SU-DHL-6 (cell line): Measurements from ENCODE around the gene DLG4.

ENCODE experiments used
- H2AFZ ChIP-seq: fragments of 200-600 bp; sonication (generic); 2 replicates; pipeline ENCODE4 v1.6.1; 2014; ENCODE audit warnings: low read depth, mild to moderate bottlenecking, moderate library complexity, mixed read lengths, antibody characterized with exemption, low read length; ENCODE audit not compliant: severe bottlenecking
- H3F3A ChIP-seq: fragments of 200-600 bp; shearing (Covaris generic); 2 replicates; pipeline ENCODE4 v1.6.0; 2016; ENCODE audit warnings: antibody characterized with exemption, mild to moderate bottlenecking; ENCODE audit not compliant: insufficient read depth
- H3K27ac ChIP-seq: fragments of 200-600 bp; sonication (generic); 2 replicates; pipeline ENCODE4 v1.5.1; 2016; ENCODE audit warnings: low read depth, mild to moderate bottlenecking, low read length, moderate library complexity, mixed read lengths
- H3K27me3 ChIP-seq: fragments of 200-600 bp; sonication (generic), shearing (Covaris generic); 2 replicates; pipeline ENCODE4 v1.6.0; 2014; ENCODE audit warnings: mild to moderate bottlenecking, low read length
- H3K36me3 ChIP-seq: fragments of 200-600 bp; sonication (generic); 2 replicates; pipeline ENCODE4 v1.6.1; 2014; ENCODE audit warnings: mild to moderate bottlenecking, low read length, mixed read lengths
- H3K4me2 ChIP-seq: fragments of 300-600, 200-600 bp; shearing (Covaris generic), sonication (generic); 2 replicates; pipeline ENCODE4 v1.6.0; 2014; ENCODE audit warnings: low read length, low read depth, mild to moderate bottlenecking; ENCODE audit not compliant: poor library complexity, severe bottlenecking
- H3K4me3 ChIP-seq: fragments of 200-600 bp; sonication (generic); 2 replicates; pipeline ENCODE4 v1.5.1; 2014; ENCODE audit warnings: antibody characterized with exemption, low read length, mild to moderate bottlenecking, mixed read lengths; ENCODE audit not compliant: insufficient read depth, poor library complexity, severe bottlenecking
- H3K79me2 ChIP-seq: fragments of 200-600 bp; sonication (generic); 2 replicates; pipeline ENCODE4 v1.6.1; 2014; ENCODE audit warnings: mild to moderate bottlenecking, low read length, moderate library complexity; ENCODE audit not compliant: insufficient read depth
- H3K9ac ChIP-seq: fragments of 200-600 bp; sonication (generic); 2 replicates; pipeline ENCODE4 v1.7.0; 2014; ENCODE audit warnings: mild to moderate bottlenecking, low read length
- H3K9me2 ChIP-seq: fragments of 200-600 bp; sonication (generic); replicated peaks from 2 replicates; pipeline ENCODE4 v1.6.1; 2014; ENCODE audit warnings: low read length; ENCODE audit not compliant: insufficient read depth
- H3K9me3 ChIP-seq: fragments of 200-600 bp; sonication (generic); 2 replicates; pipeline ENCODE4 v1.6.1; 2014; ENCODE audit warnings: low read length, mixed read lengths; ENCODE audit not compliant: insufficient read depth
- H4K20me1 ChIP-seq: fragments of 200-600 bp; sonication (generic); 2 replicates; pipeline ENCODE4 v1.6.1; 2014; ENCODE audit warnings: low read depth, mild to moderate bottlenecking, antibody characterized with exemption, low read length, moderate library complexity, mixed read lengths
- EZH2phosphoT487 ChIP-seq: fragments of 200-600 bp; sonication (generic), shearing (Covaris generic); conservative IDR thresholded peaks from 2 replicates; pipeline ENCODE4 v1.6.1; 2018; ENCODE audit warnings: mild to moderate bottlenecking, antibody characterized with exemption, low read length, moderate library complexity, mixed read lengths
- TF ChIP-seq, protein P1 (sequence below): fragments of 200-600 bp; sonication (generic); IDR thresholded peaks from one replicate; pipeline ENCODE4 v1.5.1; 2017; ENCODE audit warnings: antibody characterized with exemption, mild to moderate bottlenecking, low read length, moderate library complexity; ENCODE audit not compliant: insufficient read depth, poor library complexity, severe bottlenecking

DLG4 gene

DNA sequence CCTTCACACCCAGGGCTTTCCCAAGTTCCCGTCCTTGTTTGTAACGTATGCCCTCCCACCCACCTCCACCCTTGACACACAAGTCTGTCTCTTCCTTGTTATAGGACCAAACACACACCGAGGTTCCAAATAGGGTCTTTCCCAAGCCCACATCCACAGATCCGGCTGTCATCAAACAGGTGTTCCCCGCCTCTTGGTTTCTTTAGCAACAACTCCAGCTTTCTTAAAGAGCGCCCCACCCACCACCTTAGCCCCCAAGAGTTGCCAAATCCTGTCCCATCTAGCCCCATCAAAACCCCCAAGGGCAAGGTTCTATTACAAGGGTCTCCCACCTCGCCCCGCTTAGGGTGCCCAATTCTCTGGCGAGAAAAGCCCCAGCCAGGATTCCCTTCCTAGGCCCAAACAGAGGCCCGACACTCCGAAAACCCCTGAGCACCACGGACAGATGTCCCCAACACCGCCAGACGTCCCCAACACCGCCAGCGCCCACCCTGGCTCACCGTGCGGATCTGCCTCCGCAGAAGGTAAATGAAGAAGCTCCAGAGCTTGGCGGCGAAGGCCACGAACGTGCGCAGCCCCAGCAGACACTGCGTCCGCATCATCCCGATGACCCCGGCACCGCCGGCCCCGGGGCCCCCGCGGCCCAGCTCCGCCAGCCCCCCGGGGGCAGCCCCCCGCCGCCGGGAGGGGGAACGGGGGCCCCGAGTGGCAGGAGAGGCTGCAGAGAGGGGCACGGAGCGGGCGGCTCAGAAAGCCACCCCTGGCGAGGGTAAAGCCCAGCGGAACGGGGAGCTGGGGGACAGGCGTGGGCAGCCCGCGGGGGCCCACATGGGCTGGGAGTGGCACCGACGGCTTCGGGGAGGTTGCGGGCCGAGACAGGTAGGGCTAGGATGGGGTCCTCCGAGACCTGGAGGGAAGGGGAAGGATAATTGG lies 31.3 kb upstream of the DLG4 start:
- Histone ChIP-seq H3K27ac (peak overlapping the region; percentile 76), H2AFZ (no peak overlapping the region), H3F3A (peaks cover 6% of the 10 kb centered on the region), H3K4me2 (peak overlapping the region; percentile 77), H3K27me3 (no peaks in the 10 kb centered on the region), H3K79me2 (peaks cover 63% of the 10 kb centered on the region), H4K20me1 (no peaks in the 10 kb centered on the region), H3K9me3 (no peaks in the 10 kb centered on the region), H3K4me3 (peak overlapping the region; percentile 90), H3K9ac (peak overlapping the region; percentile 99), H3K9me2 (no peaks in the 10 kb centered on the region), H3K36me3 (peaks cover 6% of the 10 kb centered on the region; the same call in 1 of the 2 replicates)
- TF ChIP-seq EZH2phosphoT487 = no peak
- TF ChIP-seq, protein P1, sequence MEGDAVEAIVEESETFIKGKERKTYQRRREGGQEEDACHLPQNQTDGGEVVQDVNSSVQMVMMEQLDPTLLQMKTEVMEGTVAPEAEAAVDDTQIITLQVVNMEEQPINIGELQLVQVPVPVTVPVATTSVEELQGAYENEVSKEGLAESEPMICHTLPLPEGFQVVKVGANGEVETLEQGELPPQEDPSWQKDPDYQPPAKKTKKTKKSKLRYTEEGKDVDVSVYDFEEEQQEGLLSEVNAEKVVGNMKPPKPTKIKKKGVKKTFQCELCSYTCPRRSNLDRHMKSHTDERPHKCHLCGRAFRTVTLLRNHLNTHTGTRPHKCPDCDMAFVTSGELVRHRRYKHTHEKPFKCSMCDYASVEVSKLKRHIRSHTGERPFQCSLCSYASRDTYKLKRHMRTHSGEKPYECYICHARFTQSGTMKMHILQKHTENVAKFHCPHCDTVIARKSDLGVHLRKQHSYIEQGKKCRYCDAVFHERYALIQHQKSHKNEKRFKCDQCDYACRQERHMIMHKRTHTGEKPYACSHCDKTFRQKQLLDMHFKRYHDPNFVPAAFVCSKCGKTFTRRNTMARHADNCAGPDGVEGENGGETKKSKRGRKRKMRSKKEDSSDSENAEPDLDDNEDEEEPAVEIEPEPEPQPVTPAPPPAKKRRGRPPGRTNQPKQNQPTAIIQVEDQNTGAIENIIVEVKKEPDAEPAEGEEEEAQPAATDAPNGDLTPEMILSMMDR = no peak

DNA sequence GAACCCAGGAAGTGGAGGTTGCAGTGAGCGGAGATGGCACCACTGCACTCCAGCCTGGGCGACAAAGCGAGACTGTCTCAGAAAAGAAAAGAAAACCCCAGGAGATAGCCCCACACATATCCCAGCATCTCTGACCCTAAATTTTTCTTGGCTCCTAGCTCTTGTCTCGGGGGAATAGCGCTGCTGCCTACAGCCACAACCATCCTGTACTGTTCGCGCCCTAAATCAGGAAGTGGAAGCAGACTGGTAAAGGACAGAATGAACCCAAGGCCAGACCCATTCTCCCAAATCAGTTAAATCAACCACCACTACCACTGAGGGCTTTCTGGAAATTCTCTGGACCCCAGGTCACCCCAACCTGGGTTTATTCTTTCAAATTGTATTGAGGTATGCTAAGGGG lies 30.2 kb upstream of the DLG4 start:
- Histone ChIP-seq H4K20me1 (no peaks in the 10 kb centered on the region), H3K4me2 (peak overlapping the region; percentile 77), H3K27ac (peak overlapping the region; percentile 7; the same call in 1 of the 2 replicates), H3K9me3 (no peaks in the 10 kb centered on the region), H3F3A (peaks cover 10% of the 10 kb centered on the region), H3K9me2 (no peaks in the 10 kb centered on the region), H2AFZ (no peak overlapping the region), H3K27me3 (no peaks in the 10 kb centered on the region), H3K4me3 (peak overlapping the region; percentile 90), H3K79me2 (peaks cover 63% of the 10 kb centered on the region), H3K9ac (peak overlapping the region; percentile 99), H3K36me3 (peaks cover 4% of the 10 kb centered on the region; the same call in 1 of the 2 replicates)
- TF ChIP-seq EZH2phosphoT487 = no peak
- TF ChIP-seq, protein P1 = no peak

DNA sequence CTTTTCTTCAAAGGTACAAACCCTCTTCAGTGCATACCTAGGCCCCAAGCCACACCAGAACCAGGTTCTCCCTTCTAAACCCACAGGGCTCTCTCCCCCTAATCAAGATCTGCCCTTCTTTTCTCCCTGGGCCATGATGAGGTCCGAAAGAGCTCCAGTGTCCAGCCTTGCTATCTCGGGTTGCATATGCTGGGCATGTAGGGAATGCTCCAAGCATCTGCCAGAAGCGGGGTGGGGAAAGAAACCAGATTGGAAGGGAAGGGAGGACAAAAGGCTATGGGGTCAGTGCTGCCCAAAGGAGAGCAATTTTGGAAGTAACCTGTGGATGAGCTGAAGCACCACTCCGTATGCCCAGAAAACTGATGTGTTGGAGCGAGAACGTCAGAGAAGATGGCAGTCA lies 29.6 kb upstream of the DLG4 start:
- no peaks in the 10 kb centered on the region for H3K9me2 ChIP-seq
- no peak overlapping the region for H2AFZ ChIP-seq
- peaks cover 63% of the 10 kb centered on the region for H3K79me2 ChIP-seq
- H3K9ac ChIP-seq = peak overlapping the region; percentile 99
- H3K36me3 ChIP-seq = no peaks in the 10 kb centered on the region; the same call in 1 of the 2 replicates
- H3K9me3 ChIP-seq = no peaks in the 10 kb centered on the region
- H4K20me1 ChIP-seq = no peaks in the 10 kb centered on the region
- peaks cover 15% of the 10 kb centered on the region for H3F3A ChIP-seq
- H3K27me3 ChIP-seq = no peaks in the 10 kb centered on the region
- H3K4me3 ChIP-seq = no peak overlapping the region
- no peak for TF ChIP-seq EZH2phosphoT487
- TF ChIP-seq, protein P1 = no peak
- H3K27ac ChIP-seq = no peak overlapping the region
- peak overlapping the region; percentile 77 for H3K4me2 ChIP-seq
